Colonic mucosa (tissue), 4 donors: ENCODE data around the gene KMT2E. TPM values are rescaled to one million over a fixed set of nuclear protein-coding genes. Genes with fewer than 3 reads are reported as not detected.

Experiments used
- DNase-seq: peaks from one replicate; pipeline ENCODE4 v3.0.0-alpha.2; 2020
- H3K27ac ChIP-seq: fragments of 200-600 bp; one replicate; pipeline ENCODE4 v1.8.0; 2021
- H3K27me3 ChIP-seq: fragments of 200-600 bp; one replicate; pipeline ENCODE4 v1.8.0; 2021
- H3K36me3 ChIP-seq: fragments of 200-600 bp; one replicate; pipeline ENCODE4 v1.8.0; 2021
- H3K4me1 ChIP-seq: fragments of 200-600 bp; one replicate; pipeline ENCODE4 v1.8.0; 2021; ENCODE audit warnings: mild to moderate bottlenecking
- H3K4me3 ChIP-seq: fragments of 200-600 bp; one replicate; pipeline ENCODE4 v1.8.0; 2021
- H3K9ac ChIP-seq, 2 donors: one replicate each; pipeline ENCODE4 v1.7.0; 2013; ENCODE audit warnings: control low read depth in 2 of 2, low read depth in 2 of 2, low read length in 2 of 2
- H3K9me3 ChIP-seq: fragments of 200-600 bp; one replicate; pipeline ENCODE4 v1.8.0; 2021
- intact Hi-C: fragments of 100-400 bp; cut with DNase I; formaldehyde crosslinking; loops from one replicate; pipeline ENCODE4 v1.14.1; 2022
- total RNA-seq, 2 donors: library from RNA; stranded (reverse); fragmentation: NEBNext Ultra II Directional in 1 of 2; extraction: Animal tissue kit (Norgen Biotek cat#: 25700) in 1 of 2; gene quantifications; one replicate each; pipeline ENCODE4 v1.2.1, GENCODE V29; 2021
- TF ChIP-seq, protein P1 (sequence below): fragments of 200-600 bp; IDR thresholded peaks from one replicate; pipeline ENCODE4 v1.8.0; 2022; ENCODE audit warnings: antibody characterized with exemption, mild to moderate bottlenecking
- donor health status: healthy.
- donor health status: DM: no; HTN: no; CAD: no.
- donor health status: DM: no; HTN: no; CAD: no.

Gene KMT2E
- total RNA-seq, 2 donors from 2014 or later, result 78.6 to 116 TPM

DNA sequence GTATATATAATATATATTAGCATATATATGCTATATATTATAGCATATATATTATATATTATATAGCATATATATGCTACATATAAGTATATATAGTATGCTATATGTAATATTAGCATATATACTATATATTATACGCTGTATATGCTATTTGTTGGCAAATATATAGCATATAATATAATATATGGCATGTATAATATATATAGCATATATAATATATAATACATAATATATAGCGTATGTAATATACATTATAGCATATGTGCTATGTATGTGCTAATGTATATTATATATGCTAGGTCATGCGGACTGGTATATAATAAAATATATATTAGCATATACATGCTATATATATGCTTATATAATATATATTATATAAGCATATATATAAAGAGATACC is 72.8 kb downstream of the KMT2E start:
- H3K36me3 ChIP-seq, result peaks cover 10% of the 10 kb centered on the region
- no peak overlapping the region for H3K9ac ChIP-seq
- H3K4me1 ChIP-seq, result no peaks in the 10 kb centered on the region
- TF ChIP-seq, protein P1, sequence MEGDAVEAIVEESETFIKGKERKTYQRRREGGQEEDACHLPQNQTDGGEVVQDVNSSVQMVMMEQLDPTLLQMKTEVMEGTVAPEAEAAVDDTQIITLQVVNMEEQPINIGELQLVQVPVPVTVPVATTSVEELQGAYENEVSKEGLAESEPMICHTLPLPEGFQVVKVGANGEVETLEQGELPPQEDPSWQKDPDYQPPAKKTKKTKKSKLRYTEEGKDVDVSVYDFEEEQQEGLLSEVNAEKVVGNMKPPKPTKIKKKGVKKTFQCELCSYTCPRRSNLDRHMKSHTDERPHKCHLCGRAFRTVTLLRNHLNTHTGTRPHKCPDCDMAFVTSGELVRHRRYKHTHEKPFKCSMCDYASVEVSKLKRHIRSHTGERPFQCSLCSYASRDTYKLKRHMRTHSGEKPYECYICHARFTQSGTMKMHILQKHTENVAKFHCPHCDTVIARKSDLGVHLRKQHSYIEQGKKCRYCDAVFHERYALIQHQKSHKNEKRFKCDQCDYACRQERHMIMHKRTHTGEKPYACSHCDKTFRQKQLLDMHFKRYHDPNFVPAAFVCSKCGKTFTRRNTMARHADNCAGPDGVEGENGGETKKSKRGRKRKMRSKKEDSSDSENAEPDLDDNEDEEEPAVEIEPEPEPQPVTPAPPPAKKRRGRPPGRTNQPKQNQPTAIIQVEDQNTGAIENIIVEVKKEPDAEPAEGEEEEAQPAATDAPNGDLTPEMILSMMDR, result no peak
- H3K4me3 ChIP-seq, result no peak overlapping the region
- no peak for DNase-seq
- intact Hi-C loops, result no loop called here
- no peak overlapping the region for H3K27ac ChIP-seq
- H3K9me3 ChIP-seq, result no peaks in the 10 kb centered on the region
- H3K27me3 ChIP-seq, result no peaks in the 10 kb centered on the region

GRCh38 chr7:105087981-105088380 is 74.0 kb downstream of the KMT2E start:
- no peaks in the 10 kb centered on the region for H3K4me1 ChIP-seq
- DNase-seq, result no peak
- TF ChIP-seq, protein P1, result no peak
- H3K4me3 ChIP-seq, result no peak overlapping the region
- peaks cover 11% of the 10 kb centered on the region for H3K36me3 ChIP-seq
- no peaks in the 10 kb centered on the region for H3K9me3 ChIP-seq
- intact Hi-C loops, result no loop called here
- H3K9ac ChIP-seq, result no peak overlapping the region
- H3K27ac ChIP-seq, result no peak overlapping the region
- no peaks in the 10 kb centered on the region for H3K27me3 ChIP-seq

DNA sequence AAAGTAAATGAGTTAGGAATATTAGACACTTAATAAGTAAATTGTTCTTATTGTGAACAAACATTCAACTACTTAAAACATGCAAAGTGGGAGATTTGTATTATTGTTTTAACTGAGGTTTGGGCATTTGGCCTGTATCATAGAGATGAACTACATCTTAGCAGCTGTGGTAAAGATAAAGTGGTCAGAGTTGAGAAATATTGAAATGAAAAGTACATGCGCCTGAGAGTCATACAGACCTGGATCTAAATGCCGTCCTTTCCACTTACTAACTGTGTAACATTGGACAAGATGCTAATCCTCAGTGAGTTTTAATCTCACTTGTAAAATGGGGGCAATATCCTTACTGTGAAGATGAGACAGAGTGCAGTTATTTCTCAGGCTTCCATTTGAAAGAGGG is 74.5 kb downstream of the KMT2E start:
- intact Hi-C loops, result no loop called here
- H3K9me3 ChIP-seq, result no peaks in the 10 kb centered on the region
- no peaks in the 10 kb centered on the region for H3K27me3 ChIP-seq
- no peak overlapping the region for H3K4me3 ChIP-seq
- H3K9ac ChIP-seq, result no peak overlapping the region
- no peak for DNase-seq
- H3K4me1 ChIP-seq, result no peaks in the 10 kb centered on the region
- H3K36me3 ChIP-seq, result peaks cover 11% of the 10 kb centered on the region
- no peak overlapping the region for H3K27ac ChIP-seq
- TF ChIP-seq, protein P1, result no peak

- no peaks in the 10 kb centered on the region for H3K4me1 ChIP-seq
- no peak for DNase-seq
- H3K27me3 ChIP-seq, result no peaks in the 10 kb centered on the region
- peaks cover 4% of the 10 kb centered on the region for H3K36me3 ChIP-seq
- no peaks in the 10 kb centered on the region for H3K9me3 ChIP-seq
- intact Hi-C loops, result no loop called here
- H3K4me3 ChIP-seq, result no peak overlapping the region
- no peak overlapping the region for H3K9ac ChIP-seq
- no peak overlapping the region for H3K27ac ChIP-seq
- TF ChIP-seq, protein P1, result no peak
Observed at GRCh38 chr7:105094966-105095365, 81.0 kb downstream of the KMT2E start.

- TF ChIP-seq, protein P1, result no peak
Observed at GRCh38 chr7:105096306-105096705, 82.3 kb downstream of the KMT2E start.

DNA sequence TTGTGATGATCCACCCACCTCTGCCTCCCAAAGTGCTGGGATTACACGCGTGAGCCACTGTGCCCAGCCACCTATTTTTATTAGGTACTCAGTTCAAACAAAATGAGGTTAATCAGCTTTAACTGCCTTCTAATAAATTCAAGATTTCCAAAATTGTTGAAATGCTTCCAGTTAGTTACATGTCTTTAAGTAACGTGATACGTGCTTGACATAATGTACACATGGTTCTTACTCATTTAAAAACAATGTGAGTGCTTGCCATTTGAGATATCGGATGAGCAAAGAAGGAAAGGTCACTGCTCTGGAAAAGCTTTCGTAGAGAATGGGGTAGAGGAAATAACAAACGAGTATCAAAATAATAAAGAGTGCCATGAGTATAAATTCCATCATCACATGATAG is 83.6 kb downstream of the KMT2E start:
- H3K27me3 ChIP-seq, result no peaks in the 10 kb centered on the region
- TF ChIP-seq, protein P1, result no peak
- no peak overlapping the region for H3K4me3 ChIP-seq
- no peaks in the 10 kb centered on the region for H3K4me1 ChIP-seq
- no peaks in the 10 kb centered on the region for H3K9me3 ChIP-seq
- no peaks in the 10 kb centered on the region for H3K36me3 ChIP-seq
- intact Hi-C loops, result no loop called here
- DNase-seq, result no peak
- no peak overlapping the region for H3K27ac ChIP-seq
- H3K9ac ChIP-seq, result no peak overlapping the region

More at GRCh38 chr7:105096306-105096705, 82.3 kb downstream of the KMT2E start:
- H3K27ac ChIP-seq, result no peak overlapping the region
- H3K4me1 ChIP-seq, result no peaks in the 10 kb centered on the region
- no peaks in the 10 kb centered on the region for H3K9me3 ChIP-seq
- intact Hi-C loops, result no loop called here
- DNase-seq, result no peak
- peaks cover 4% of the 10 kb centered on the region for H3K36me3 ChIP-seq
- no peak overlapping the region for H3K4me3 ChIP-seq
- H3K27me3 ChIP-seq, result no peaks in the 10 kb centered on the region
- no peak overlapping the region for H3K9ac ChIP-seq
